Prostate gland (tissue), 2 donors: Measurements from ENCODE around the gene CBL.

Experiments
- CTCF ChIP-seq, 4 experiments: fragments of 200-600 bp in 2 of 4; fragments of 450-650 bp in 2 of 4; sonication (generic) in 2 of 4; IDR thresholded peaks; 1 replicate in 3 of 4; 2 replicates in 1 of 4; pipeline ENCODE4 v1.5.1; 2016 to 2019; ENCODE audit warnings: antibody characterized with exemption in 4 of 4, mild to moderate bottlenecking in 2 of 4, moderate library complexity in 2 of 4
- POLR2A ChIP-seq: fragments of 450-650 bp; IDR thresholded peaks from one replicate; pipeline ENCODE4 v1.6.1; 2016; ENCODE audit warnings: antibody characterized with exemption, mild to moderate bottlenecking
- POLR2AphosphoS5 ChIP-seq: sonication (generic); formaldehyde crosslinking; IDR thresholded peaks from one replicate; pipeline ENCODE4 v1.6.1; 2017; ENCODE audit warnings: antibody characterized with exemption

- no peak for TF ChIP-seq CTCF (IDR thresholded peaks at IDR 0.05)
- no peak for TF ChIP-seq POLR2A
- no peak for TF ChIP-seq POLR2AphosphoS5
Measured at GRCh38 chr11:119303227-119303718, 97.1 kb downstream of the CBL start.
